Activated CD4-positive, alpha-beta T cell treated with anti-CD3 and anti-CD28 coated beads, Interleukin-2, amount 10 ng/mL, durations not matched to agents 7 days and 5 days (primary cell): ENCODE data around the gene APRT. TPM values are rescaled to one million over a fixed set of nuclear protein-coding genes. Genes with fewer than 3 reads are reported as not detected.

Experiments
- CTCF ChIA-PET: fragments of 350-600 bp; sonication (Branson Sonifier 250); formaldehyde crosslinking; loops from one replicate; lab custom pipeline; 2021; ENCODE audit warnings: antibody characterized with exemption; lab: Charles Lee
- POLR2A ChIA-PET: fragments of 350-600 bp; sonication (Branson Sonifier 250); formaldehyde crosslinking; loops from one replicate; lab custom pipeline; 2021; ENCODE audit warnings: antibody characterized with exemption; lab: Charles Lee
- DNase-seq: peaks from one replicate; pipeline ENCODE4 v3.0.0-alpha.2; 2020
- H3K27ac Mint-ChIP-seq: one replicate; pipeline ENCODE4 v1.8.0; 2021; ENCODE audit warnings: mild to moderate bottlenecking, moderate library complexity, mixed read lengths
- H3K27me3 Mint-ChIP-seq: one replicate; pipeline ENCODE4 v1.8.0; 2021; ENCODE audit warnings: mixed read lengths
- H3K36me3 Mint-ChIP-seq: one replicate; pipeline ENCODE4 v1.8.0; 2021; ENCODE audit warnings: low read depth, mixed read lengths
- H3K4me1 Mint-ChIP-seq: one replicate; pipeline ENCODE4 v1.8.0; 2021; ENCODE audit warnings: mixed read lengths
- H3K4me3 Mint-ChIP-seq: one replicate; pipeline ENCODE4 v1.8.0; 2021; ENCODE audit warnings: mild to moderate bottlenecking, moderate library complexity, mixed read lengths
- H3K9me3 Mint-ChIP-seq: one replicate; pipeline ENCODE4 v1.8.0; 2021; ENCODE audit warnings: mixed read lengths
- total RNA-seq, 2 experiments: library from RNA; stranded (reverse); gene quantifications; one replicate each; pipeline ENCODE4 v1.2.3, GENCODE V29; 2021

Gene APRT
- total RNA-seq, 2 experiments from 2014 or later, result 86.2 to 112 TPM

GRCh38 chr16:88851616-88852015, 39.9 kb upstream of the APRT start:
- ChIA-PET POLR2A (no interaction called here), CTCF (interaction anchor here (1.0 to 1.3 kb wide), 2 partner anchors 11 to 39 kb away, joined by 3 read pairs; no protein-coding TSS in a partner anchor)
- Mint-ChIP-seq H3K27me3 (no peaks in the 10 kb centered on the region), H3K27ac (no peak overlapping the region), H3K9me3 (no peaks in the 10 kb centered on the region), H3K4me3 (no peak overlapping the region), H3K4me1 (peaks cover 18% of the 10 kb centered on the region), H3K36me3 (no peaks in the 10 kb centered on the region)
- DNase-seq, result no peak

- Mint-ChIP-seq H3K4me3 (no peak overlapping the region), H3K9me3 (no peaks in the 10 kb centered on the region), H3K27me3 (no peaks in the 10 kb centered on the region), H3K27ac (no peak overlapping the region), H3K36me3 (no peaks in the 10 kb centered on the region), H3K4me1 (peaks cover 14% of the 10 kb centered on the region)
- ChIA-PET POLR2A (no interaction called here), CTCF (interaction anchor here (1.3 kb wide), 1 partner anchor 10 kb away, joined by 3 read pairs; no protein-coding TSS in a partner anchor)
- no peak for DNase-seq
These were observed 38.9 kb upstream of the APRT start for GRCh38 chr16:88850531-88851199.

GRCh38 chr16:88848557-88848956, 36.8 kb upstream of the APRT start:
- Mint-ChIP-seq H3K27me3 (no peaks in the 10 kb centered on the region), H3K4me1 (peaks cover 1% of the 10 kb centered on the region), H3K36me3 (no peaks in the 10 kb centered on the region), H3K27ac (no peak overlapping the region), H3K4me3 (no peak overlapping the region), H3K9me3 (no peaks in the 10 kb centered on the region)
- CTCF ChIA-PET, result no interaction called here
- no peak for DNase-seq
- POLR2A ChIA-PET, result no interaction called here

- ChIA-PET CTCF (no interaction called here), POLR2A (no interaction called here)
- Mint-ChIP-seq H3K9me3 (no peaks in the 10 kb centered on the region), H3K4me1 (peaks cover 1% of the 10 kb centered on the region), H3K36me3 (no peaks in the 10 kb centered on the region), H3K4me3 (no peak overlapping the region), H3K27ac (no peak overlapping the region), H3K27me3 (no peaks in the 10 kb centered on the region)
- DNase-seq, result no peak
These were observed 35.9 kb upstream of the APRT start for GRCh38 chr16:88847654-88848053.

- no peaks in the 10 kb centered on the region for H3K4me1 Mint-ChIP-seq
- DNase-seq, result no peak
- H3K9me3 Mint-ChIP-seq, result no peaks in the 10 kb centered on the region
- ChIA-PET CTCF (interaction anchor here (0.9 kb wide), 1 partner anchor 11 kb away, joined by 3 read pairs; the partner anchor contains the start of gene TRAPPC2L), POLR2A (no interaction called here)
- no peaks in the 10 kb centered on the region for H3K36me3 Mint-ChIP-seq
- no peak overlapping the region for H3K27ac Mint-ChIP-seq
- no peak overlapping the region for H3K4me3 Mint-ChIP-seq
- no peaks in the 10 kb centered on the region for H3K27me3 Mint-ChIP-seq
These were observed 34.4 kb upstream of the APRT start for GRCh38 chr16:88846088-88846487.

- Mint-ChIP-seq H3K9me3 (no peaks in the 10 kb centered on the region), H3K4me1 (no peaks in the 10 kb centered on the region), H3K27ac (no peak overlapping the region), H3K36me3 (no peaks in the 10 kb centered on the region), H3K4me3 (no peak overlapping the region), H3K27me3 (no peaks in the 10 kb centered on the region)
- no peak for DNase-seq
- POLR2A ChIA-PET, result no interaction called here
- CTCF ChIA-PET, result no interaction called here
These were observed 32.8 kb upstream of the APRT start for GRCh38 chr16:88844419-88845036.

GRCh38 chr16:88843256-88843655, 31.5 kb upstream of the APRT start:
- DNase-seq, result no peak
- ChIA-PET POLR2A (no interaction called here), CTCF (no interaction called here)
- no peak overlapping the region for H3K4me3 Mint-ChIP-seq
- H3K4me1 Mint-ChIP-seq, result no peaks in the 10 kb centered on the region
- H3K9me3 Mint-ChIP-seq, result no peaks in the 10 kb centered on the region
- no peak overlapping the region for H3K27ac Mint-ChIP-seq
- no peaks in the 10 kb centered on the region for H3K36me3 Mint-ChIP-seq
- H3K27me3 Mint-ChIP-seq, result no peaks in the 10 kb centered on the region

- Mint-ChIP-seq H3K4me3 (no peak overlapping the region), H3K9me3 (no peaks in the 10 kb centered on the region), H3K27me3 (no peaks in the 10 kb centered on the region), H3K36me3 (no peaks in the 10 kb centered on the region), H3K27ac (no peak overlapping the region), H3K4me1 (no peaks in the 10 kb centered on the region)
- ChIA-PET POLR2A (no interaction called here), CTCF (no interaction called here)
- DNase-seq, result no peak
These were observed 31.1 kb upstream of the APRT start for GRCh38 chr16:88842806-88843205.

- Mint-ChIP-seq H3K27me3 (no peaks in the 10 kb centered on the region), H3K4me3 (no peak overlapping the region), H3K27ac (no peak overlapping the region), H3K4me1 (no peaks in the 10 kb centered on the region), H3K36me3 (no peaks in the 10 kb centered on the region), H3K9me3 (no peaks in the 10 kb centered on the region)
- CTCF ChIA-PET, result no interaction called here
- DNase-seq, result no peak
- POLR2A ChIA-PET, result no interaction called here
These were observed 30.6 kb upstream of the APRT start for GRCh38 chr16:88842308-88842756.

- Mint-ChIP-seq H3K4me1 (no peaks in the 10 kb centered on the region), H3K27ac (no peak overlapping the region), H3K4me3 (no peak overlapping the region), H3K9me3 (no peaks in the 10 kb centered on the region), H3K36me3 (no peaks in the 10 kb centered on the region), H3K27me3 (no peaks in the 10 kb centered on the region)
- ChIA-PET POLR2A (no interaction called here), CTCF (no interaction called here)
- no peak for DNase-seq
These were observed 30.0 kb upstream of the APRT start for GRCh38 chr16:88841521-88842307.

- no peaks in the 10 kb centered on the region for H3K27me3 Mint-ChIP-seq
- H3K9me3 Mint-ChIP-seq, result no peaks in the 10 kb centered on the region
- H3K36me3 Mint-ChIP-seq, result no peaks in the 10 kb centered on the region
- ChIA-PET CTCF (interaction anchor here (0.5 to 0.6 kb wide), 2 partner anchors 11 to 12 kb away, joined by 3 to 4 read pairs; no protein-coding TSS in a partner anchor), POLR2A (no interaction called here)
- H3K4me3 Mint-ChIP-seq, result no peak overlapping the region
- no peak overlapping the region for H3K27ac Mint-ChIP-seq
- H3K4me1 Mint-ChIP-seq, result no peaks in the 10 kb centered on the region
- no peak for DNase-seq
These were observed 29.0 kb upstream of the APRT start for GRCh38 chr16:88840600-88841215.

- Mint-ChIP-seq H3K27me3 (no peaks in the 10 kb centered on the region), H3K36me3 (no peaks in the 10 kb centered on the region), H3K27ac (no peak overlapping the region), H3K4me1 (no peaks in the 10 kb centered on the region), H3K9me3 (no peaks in the 10 kb centered on the region), H3K4me3 (no peak overlapping the region)
- POLR2A ChIA-PET, result no interaction called here
- CTCF ChIA-PET, result interaction anchor here (0.6 kb wide), 1 partner anchor 11 kb away, joined by 3 read pairs; no protein-coding TSS in a partner anchor
- DNase-seq, result no peak
These were observed 28.2 kb upstream of the APRT start for GRCh38 chr16:88839745-88840599.
